ACC112 (cell line): ENCODE measurements around the gene IPO5.
"Not testable (repeated sequence)": the region's sequence is repeated elsewhere in the genome, so short reads cannot be mapped to it uniquely, and the experiment has no call there.

ENCODE experiments used
- H2AFZ ChIP-seq: fragments of 200-600 bp; sonication (generic); one replicate; pipeline ENCODE4 v1.6.0; 2017; ENCODE audit warnings: antibody characterized with exemption, low read length; ENCODE audit not compliant: unreplicated experiment
- H3K27ac ChIP-seq: fragments of 200-600 bp; sonication (generic); 2 replicates; pipeline ENCODE4 v1.5.1; 2014; ENCODE audit warnings: low read depth, mild to moderate bottlenecking, antibody characterized with exemption, low read length, moderate library complexity
- H3K27me3 ChIP-seq: fragments of 200-600 bp; sonication (generic); 2 replicates; pipeline ENCODE4 v1.6.1; 2014; ENCODE audit warnings: mild to moderate bottlenecking, antibody characterized with exemption, low read length, moderate library complexity, mixed read lengths; ENCODE audit not compliant: insufficient read depth
- H3K36me3 ChIP-seq: fragments of 200-600 bp; sonication (generic); 2 replicates; pipeline ENCODE4 v1.6.1; 2016; ENCODE audit warnings: mild to moderate bottlenecking, antibody characterized with exemption, low read length, moderate library complexity, mixed read lengths; ENCODE audit not compliant: insufficient read depth
- H3K4me1 ChIP-seq: fragments of 200-600 bp; sonication (generic); one replicate; pipeline ENCODE4 v1.6.1; 2016; ENCODE audit warnings: low read length, mixed read lengths; ENCODE audit not compliant: insufficient read depth, unreplicated experiment, control insufficient read depth
- H3K4me3 ChIP-seq: fragments of 200-600 bp; sonication (generic); 2 replicates; pipeline ENCODE4 v1.5.1; 2014; ENCODE audit warnings: mild to moderate bottlenecking, low read depth, low read length
- H3K79me2 ChIP-seq: fragments of 200-600 bp; sonication (generic); one replicate; pipeline ENCODE4 v1.6.0; 2016; ENCODE audit warnings: low read length; ENCODE audit not compliant: control insufficient read depth, unreplicated experiment, insufficient read depth

The IPO5 gene

GRCh38 chr13:97948041-97948440, 5.4 kb upstream of the IPO5 start:
- H3K4me3 ChIP-seq = no peak overlapping the region
- no peaks in the 10 kb centered on the region for H3K36me3 ChIP-seq
- no peaks in the 10 kb centered on the region for H3K27me3 ChIP-seq
- peak overlapping the region; percentile 89 for H3K27ac ChIP-seq
- no peaks in the 10 kb centered on the region for H3K79me2 ChIP-seq
- peaks cover 29% of the 10 kb centered on the region for H3K4me1 ChIP-seq
- no peak overlapping the region for H2AFZ ChIP-seq

- H3K79me2 ChIP-seq, H2AFZ ChIP-seq, H3K36me3 ChIP-seq, H3K4me3 ChIP-seq, H3K27me3 ChIP-seq: not testable (repeated sequence)
- H3K4me1 ChIP-seq = peaks cover 28% of the 10 kb centered on the region
- 0 out of 2 replicates have a peak overlapping the region, but pooled peaks have one; percentile 16 for H3K27ac ChIP-seq
Measured at GRCh38 chr13:97949316-97949715, 4.2 kb upstream of the IPO5 start.

- Histone ChIP-seq H2AFZ (no peak overlapping the region), H3K4me3 (no peak overlapping the region), H3K27me3 (no peaks in the 10 kb centered on the region), H3K27ac (no peak overlapping the region), H3K36me3 (no peaks in the 10 kb centered on the region), H3K79me2 (no peaks in the 10 kb centered on the region), H3K4me1 (peaks cover 9% of the 10 kb centered on the region)
Measured at GRCh38 chr13:97951376-97951775, 2.1 kb upstream of the IPO5 start.

- not testable (repeated sequence) for H2AFZ ChIP-seq, H3K4me3 ChIP-seq, H3K4me1 ChIP-seq, H3K36me3 ChIP-seq, H3K79me2 ChIP-seq, H3K27me3 ChIP-seq, H3K27ac ChIP-seq
Measured at GRCh38 chr13:97952831-97953230, 644 bp upstream of the IPO5 start.

- no peak overlapping the region for H3K4me3 ChIP-seq
- no peak overlapping the region for H2AFZ ChIP-seq
- no peak overlapping the region for H3K27ac ChIP-seq
- no peaks in the 10 kb centered on the region for H3K36me3 ChIP-seq
- H3K79me2 ChIP-seq = no peaks in the 10 kb centered on the region
- no peaks in the 10 kb centered on the region for H3K27me3 ChIP-seq
- H3K4me1 ChIP-seq = no peaks in the 10 kb centered on the region
Measured at GRCh38 chr13:97961340-97961739, 7.9 kb downstream of the IPO5 start.

- Histone ChIP-seq H2AFZ (no peak overlapping the region), H3K27me3 (no peaks in the 10 kb centered on the region), H3K79me2 (no peaks in the 10 kb centered on the region), H3K27ac (no peak overlapping the region), H3K36me3 (no peaks in the 10 kb centered on the region), H3K4me3 (no peak overlapping the region), H3K4me1 (no peaks in the 10 kb centered on the region)
Measured at GRCh38 chr13:97962887-97963286, 9.4 kb downstream of the IPO5 start.

DNA sequence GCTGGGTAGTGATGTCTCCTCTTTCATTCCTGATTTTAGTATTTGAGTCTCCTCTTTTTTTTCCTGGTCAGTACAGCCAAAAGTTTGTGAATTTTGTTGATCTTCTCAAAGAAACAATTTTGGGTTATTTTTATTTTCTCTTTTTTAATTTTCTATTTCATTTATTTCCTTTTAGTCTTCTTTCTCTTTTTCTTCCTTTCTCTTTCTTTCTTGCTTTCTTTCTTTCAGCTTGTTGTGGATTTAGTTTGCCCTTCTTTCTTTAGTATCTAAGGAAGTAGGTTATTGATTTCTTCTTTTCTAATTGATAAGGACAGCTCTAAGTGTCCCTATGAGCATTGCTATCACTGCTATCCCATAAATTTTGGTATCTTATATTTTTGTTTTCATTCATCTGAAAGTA, 13.8 kb downstream of the IPO5 start:
- H3K4me1 ChIP-seq = no peaks in the 10 kb centered on the region
- no peak overlapping the region for H2AFZ ChIP-seq
- no peaks in the 10 kb centered on the region for H3K36me3 ChIP-seq

GRCh38 chr13:97967948-97968347, 14.5 kb downstream of the IPO5 start:
- Histone ChIP-seq H2AFZ (no peak overlapping the region), H3K4me1 (no peaks in the 10 kb centered on the region), H3K27me3 (no peaks in the 10 kb centered on the region), H3K27ac (no peak overlapping the region), H3K36me3 (no peaks in the 10 kb centered on the region), H3K4me3 (no peak overlapping the region), H3K79me2 (no peaks in the 10 kb centered on the region)

More for the DNA sequence above, 13.8 kb downstream of the IPO5 start:
- Histone ChIP-seq H3K79me2 (no peaks in the 10 kb centered on the region), H3K27ac (no peak overlapping the region), H3K4me3 (no peak overlapping the region), H3K27me3 (no peaks in the 10 kb centered on the region)

DNA sequence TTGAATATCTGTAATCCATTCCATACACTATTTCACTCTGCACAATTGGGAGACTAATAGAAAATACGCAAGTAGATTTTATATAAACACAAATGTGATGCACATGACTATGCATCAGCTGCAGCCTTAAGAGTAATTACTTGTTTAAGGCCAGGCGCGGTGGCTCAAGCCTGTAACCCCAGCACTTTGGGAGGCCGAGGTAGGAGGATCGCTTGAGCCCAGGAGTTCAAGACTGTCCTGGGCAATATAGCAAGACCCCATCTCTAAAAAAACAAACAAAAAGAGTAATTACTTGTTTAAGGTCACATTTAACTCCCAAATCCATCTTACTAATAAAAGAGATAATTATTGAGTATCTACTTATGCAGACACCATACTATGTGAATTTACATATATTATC, 18.0 kb downstream of the IPO5 start:
- H3K27ac ChIP-seq = no peak overlapping the region
- peaks cover 7% of the 10 kb centered on the region for H3K4me1 ChIP-seq
- H3K36me3 ChIP-seq = no peaks in the 10 kb centered on the region
- H3K27me3 ChIP-seq = no peaks in the 10 kb centered on the region
- H3K79me2 ChIP-seq = peaks cover 2% of the 10 kb centered on the region
- no peak overlapping the region for H3K4me3 ChIP-seq
- no peak overlapping the region for H2AFZ ChIP-seq

- H3K4me1 ChIP-seq = peaks cover 20% of the 10 kb centered on the region
- no peak overlapping the region for H2AFZ ChIP-seq
- H3K4me3 ChIP-seq = no peak overlapping the region
- no peak overlapping the region for H3K27ac ChIP-seq
- no peaks in the 10 kb centered on the region for H3K27me3 ChIP-seq
- H3K79me2 ChIP-seq = peaks cover 34% of the 10 kb centered on the region
- H3K36me3 ChIP-seq = 0 out of 2 replicates have a peak, but pooled peaks cover 2% of the 10 kb centered on the region
Measured at GRCh38 chr13:97974773-97975172, 21.3 kb downstream of the IPO5 start.

GRCh38 chr13:97975280-97975847, 21.9 kb downstream of the IPO5 start:
- H2AFZ ChIP-seq = peak overlapping the region; percentile 87
- peak overlapping the region; percentile 83 for H3K4me3 ChIP-seq
- H3K27me3 ChIP-seq = no peaks in the 10 kb centered on the region
- peaks cover 24% of the 10 kb centered on the region for H3K4me1 ChIP-seq
- 0 out of 2 replicates have a peak, but pooled peaks cover 7% of the 10 kb centered on the region for H3K36me3 ChIP-seq
- peaks cover 40% of the 10 kb centered on the region for H3K79me2 ChIP-seq
- H3K27ac ChIP-seq = peak overlapping the region; percentile 80
